ENCODE data around the gene CENPO. TPM values are rescaled to one million over a fixed set of nuclear protein-coding genes. Genes with fewer than 3 reads are reported as not detected.

CENPO gene
- total and polyA plus RNA-seq, 7 experiments from 2014 or later = 1.8 to 36.6 (median 5.8) TPM

GRCh38 chr2:24785671-24786321 lies 7.4 kb upstream of the CENPO start:
- Histone ChIP-seq H3K27ac (ENCODE audit: low read depth, low read length) (no peak overlapping the region), H3K4me3 (ENCODE audit: low read length) (no peak overlapping the region), H3K36me3 (ENCODE audit: control insufficient read depth in 2 of 3, insufficient read depth in 3 of 3, low read length in 3 of 3) (no peaks in the 10 kb centered on the region), H3K27me3 (ENCODE audit: control insufficient read depth in 2 of 2, insufficient read depth in 2 of 2, low read length in 2 of 2) (no peaks in the 10 kb centered on the region), H3K9me3 (ENCODE audit: control insufficient read depth in 2 of 3, low read length in 3 of 3) (no peaks in the 10 kb centered on the region), H3K4me1 (ENCODE audit: control insufficient read depth in 2 of 2, insufficient read depth in 2 of 2, low read length in 2 of 2) (no peaks in the 10 kb centered on the region)
- ChIA-PET CTCF (no interaction called here), POLR2A (no interaction called here)
- Mint-ChIP-seq H3K4me3 (no peak overlapping the region), H3K27ac (no peak overlapping the region), H3K27me3 (peaks cover 3 to 9% (median 7%) of the 10 kb centered on the region in 5 donors), H3K9me3 (peaks cover 0 to 3% (median 0%) of the 10 kb centered on the region in 11 donors), H3K36me3 (peaks cover 0 to 18% (median 5%) of the 10 kb centered on the region in 5 donors), H3K4me1 (peaks cover 0 to 11% (median 0%) of the 10 kb centered on the region in 7 donors)
- DNase-seq (no peak), ATAC-seq (peak; percentile 73)
- intact Hi-C loops (cut with micrococcal nuclease) = no loop called here

GRCh38 chr2:24787532-24787931 lies 5.7 kb upstream of the CENPO start:
- Histone ChIP-seq H3K36me3 (ENCODE audit: control insufficient read depth in 2 of 3, insufficient read depth in 3 of 3, low read length in 3 of 3) (no peaks in the 10 kb centered on the region), H3K4me1 (ENCODE audit: control insufficient read depth in 2 of 2, insufficient read depth in 2 of 2, low read length in 2 of 2) (peaks cover 0 to 3% of the 10 kb centered on the region in 2 donors), H3K4me3 (ENCODE audit: low read length) (no peak overlapping the region), H3K27me3 (ENCODE audit: control insufficient read depth in 2 of 2, insufficient read depth in 2 of 2, low read length in 2 of 2) (no peaks in the 10 kb centered on the region), H3K9me3 (ENCODE audit: control insufficient read depth in 2 of 3, low read length in 3 of 3) (no peaks in the 10 kb centered on the region), H3K27ac (ENCODE audit: low read depth, low read length) (no peak overlapping the region)
- intact Hi-C loops (cut with micrococcal nuclease) = no loop called here
- no peak for ATAC-seq
- peaks cover 0 to 18% (median 5%) of the 10 kb centered on the region in 5 donors for H3K36me3 Mint-ChIP-seq
- no peak overlapping the region for H3K27ac Mint-ChIP-seq
- H3K4me3 Mint-ChIP-seq = no peak overlapping the region
- peaks cover 0 to 7% (median 4%) of the 10 kb centered on the region in 5 donors for H3K27me3 Mint-ChIP-seq
- POLR2A ChIA-PET = no interaction called here
- peaks cover 4 to 13% (median 4%) of the 10 kb centered on the region in 7 donors for H3K4me1 Mint-ChIP-seq
- no peak for DNase-seq
- H3K9me3 Mint-ChIP-seq = peaks cover 0 to 3% (median 0%) of the 10 kb centered on the region in 11 donors
- CTCF ChIA-PET = no interaction called here

GRCh38 chr2:24788816-24789215 lies 4.4 kb upstream of the CENPO start:
- ChIA-PET POLR2A (no interaction called here), CTCF (no interaction called here)
- Mint-ChIP-seq H3K27me3 (peaks cover 0 to 3% (median 0%) of the 10 kb centered on the region in 5 donors), H3K4me1 (peaks cover 5 to 14% (median 14%) of the 10 kb centered on the region in 7 donors), H3K27ac (no peak overlapping the region), H3K9me3 (peaks cover 0 to 5% (median 0%) of the 10 kb centered on the region in 11 donors), H3K36me3 (peaks cover 0 to 18% (median 5%) of the 10 kb centered on the region in 5 donors), H3K4me3 (no peak overlapping the region)
- DNase-seq (no peak), ATAC-seq (no peak)
- Histone ChIP-seq H3K4me3 (ENCODE audit: low read length) (no peak overlapping the region), H3K9me3 (ENCODE audit: control insufficient read depth in 2 of 3, low read length in 3 of 3) (no peaks in the 10 kb centered on the region), H3K4me1 (ENCODE audit: control insufficient read depth in 2 of 2, insufficient read depth in 2 of 2, low read length in 2 of 2) (peaks cover 2 to 6% of the 10 kb centered on the region in 2 donors), H3K27ac (ENCODE audit: low read depth, low read length) (no peak overlapping the region), H3K36me3 (ENCODE audit: control insufficient read depth in 2 of 3, insufficient read depth in 3 of 3, low read length in 3 of 3) (peaks cover 0 to 5% (median 0%) of the 10 kb centered on the region in 3 experiments), H3K27me3 (ENCODE audit: control insufficient read depth in 2 of 2, insufficient read depth in 2 of 2, low read length in 2 of 2) (no peaks in the 10 kb centered on the region)
- intact Hi-C loops (cut with micrococcal nuclease) = no loop called here

GRCh38 chr2:24791452-24791851 lies 1.8 kb upstream of the CENPO start:
- CTCF ChIA-PET = no interaction called here
- H3K36me3 Mint-ChIP-seq = peaks cover 0 to 20% (median 5%) of the 10 kb centered on the region in 5 donors
- no peaks in the 10 kb centered on the region for H3K27me3 ChIP-seq (ENCODE audit: control insufficient read depth in 2 of 2, insufficient read depth in 2 of 2, low read length in 2 of 2)
- H3K27ac ChIP-seq (ENCODE audit: low read depth, low read length) = no peak overlapping the region
- no peaks in the 10 kb centered on the region for H3K27me3 Mint-ChIP-seq
- no peak overlapping the region for H3K4me3 Mint-ChIP-seq
- ATAC-seq (no peak), DNase-seq (no peak)
- H3K4me3 ChIP-seq (ENCODE audit: low read length) = no peak overlapping the region
- no peak overlapping the region for H3K27ac Mint-ChIP-seq
- H3K36me3 ChIP-seq (ENCODE audit: control insufficient read depth in 2 of 3, insufficient read depth in 3 of 3, low read length in 3 of 3) = peaks cover 0 to 5% (median 0%) of the 10 kb centered on the region in 3 experiments
- peaks cover 6 to 10% of the 10 kb centered on the region in 2 donors for H3K4me1 ChIP-seq (ENCODE audit: control insufficient read depth in 2 of 2, insufficient read depth in 2 of 2, low read length in 2 of 2)
- H3K9me3 ChIP-seq (ENCODE audit: control insufficient read depth in 2 of 3, low read length in 3 of 3) = no peaks in the 10 kb centered on the region
- POLR2A ChIA-PET = interaction anchor here (1.4 kb wide), 1 partner anchor 19 kb away, joined by 4 read pairs; no protein-coding TSS in a partner anchor
- peaks cover 5 to 37% (median 20%) of the 10 kb centered on the region in 7 donors for H3K4me1 Mint-ChIP-seq
- intact Hi-C loops (cut with micrococcal nuclease) = loop anchor here (5.0 to 10.0 kb wide), 3 partner anchors 133 to 1086 kb away; partner anchors contain the start of genes ADCY3 (in 1 of the 2), ASXL2 (in 1 of the 2) and DTNB (in 1 of the 2)
- H3K9me3 Mint-ChIP-seq = peaks cover 0 to 4% (median 0%) of the 10 kb centered on the region in 11 donors

- POLR2A ChIA-PET = interaction anchor here (0.8 to 1.8 kb wide), 11 partner anchors 9 to 852 kb away, joined by 3 to 7 read pairs (median 4); partner anchors contain the start of genes ITSN2, NCOA1, SF3B6 and UBXN2A
- Histone ChIP-seq H3K27ac (ENCODE audit: low read depth, low read length) (peak overlapping the region; percentile 96), H3K4me1 (ENCODE audit: control insufficient read depth in 2 of 2, insufficient read depth in 2 of 2, low read length in 2 of 2) (peaks cover 6 to 10% of the 10 kb centered on the region in 2 donors), H3K4me3 (ENCODE audit: low read length) (peak overlapping the region; percentile 97), H3K36me3 (ENCODE audit: control insufficient read depth in 2 of 3, insufficient read depth in 3 of 3, low read length in 3 of 3) (peaks cover 0 to 5% (median 0%) of the 10 kb centered on the region in 3 experiments), H3K27me3 (ENCODE audit: control insufficient read depth in 2 of 2, insufficient read depth in 2 of 2, low read length in 2 of 2) (no peaks in the 10 kb centered on the region), H3K9me3 (ENCODE audit: control insufficient read depth in 2 of 3, low read length in 3 of 3) (no peaks in the 10 kb centered on the region)
- ATAC-seq (no peak), DNase-seq (no peak)
- intact Hi-C loops (cut with micrococcal nuclease) = loop anchor here (1.0 to 10.0 kb wide), 7 partner anchors 35 to 1086 kb away; partner anchors contain the start of genes ADCY3 (in 2 of the 2), ASXL2 (in 2 of the 2), DTNB (in 1 of the 2) and EFR3B (in 1 of the 2)
- H3K9me3 Mint-ChIP-seq = peaks cover 0 to 4% (median 0%) of the 10 kb centered on the region in 11 donors
- peaks cover 5 to 47% (median 20%) of the 10 kb centered on the region in 7 donors for H3K4me1 Mint-ChIP-seq
- CTCF ChIA-PET = interaction anchor here (1.7 kb wide), 1 partner anchor 35 kb away, joined by 4 read pairs; no protein-coding TSS in a partner anchor
- H3K27ac Mint-ChIP-seq = peak overlapping the region; percentile 99 to 100 (median 99)
- H3K36me3 Mint-ChIP-seq = peaks cover 0 to 27% (median 10%) of the 10 kb centered on the region in 5 donors
- peak overlapping the region; percentile 95 to 100 (median 98) for H3K4me3 Mint-ChIP-seq
- H3K27me3 Mint-ChIP-seq = no peaks in the 10 kb centered on the region
Measured at GRCh38 chr2:24792542-24792873, 717 bp upstream of the CENPO start.

- POLR2A ChIA-PET = interaction anchor here (1.4 to 1.8 kb wide), 3 partner anchors 434 to 853 kb away, joined by 4 to 7 read pairs (median 6); partner anchors contain the start of genes ITSN2 and UBXN2A
- H3K4me1 Mint-ChIP-seq = peaks cover 5 to 54% (median 20%) of the 10 kb centered on the region in 7 donors
- peak in 1 of 9 donors; percentile 25 for DNase-seq
Measured at GRCh38 chr2:24793761-24794435, 673 bp downstream of the CENPO start.

More at GRCh38 chr2:24793761-24794435, 673 bp downstream of the CENPO start:
- peak overlapping the region; percentile 96 for H3K27ac ChIP-seq (ENCODE audit: low read depth, low read length)
- no peaks in the 10 kb centered on the region for H3K27me3 ChIP-seq (ENCODE audit: control insufficient read depth in 2 of 2, insufficient read depth in 2 of 2, low read length in 2 of 2)
- H3K4me3 Mint-ChIP-seq = peak overlapping the region; percentile 95 to 100 (median 98)
- H3K4me3 ChIP-seq (ENCODE audit: low read length) = peak overlapping the region; percentile 97
- no peaks in the 10 kb centered on the region for H3K27me3 Mint-ChIP-seq
- intact Hi-C loops (cut with micrococcal nuclease) = loop anchor here (1.0 to 10.0 kb wide), 13 partner anchors 127 to 1551 kb away; partner anchors contain the start of genes ADCY3 (in 2 of the 2), ASXL2 (in 2 of the 2), DNAJC27 (in 2 of the 2) and EFR3B (in 2 of the 2)
- no peaks in the 10 kb centered on the region for H3K9me3 ChIP-seq (ENCODE audit: control insufficient read depth in 2 of 3, low read length in 3 of 3)
- CTCF ChIA-PET = interaction anchor here (1.7 kb wide), 1 partner anchor 34 kb away, joined by 4 read pairs; no protein-coding TSS in a partner anchor
- peaks cover 0 to 24% (median 19%) of the 10 kb centered on the region in 5 donors for H3K36me3 Mint-ChIP-seq
- H3K36me3 ChIP-seq (ENCODE audit: control insufficient read depth in 2 of 3, insufficient read depth in 3 of 3, low read length in 3 of 3) = peaks cover 0 to 5% (median 0%) of the 10 kb centered on the region in 3 experiments
- ATAC-seq = no peak
- peak overlapping the region in 8 of 9 donors; percentile 70 to 100 (median 99) for H3K27ac Mint-ChIP-seq
- H3K4me1 ChIP-seq (ENCODE audit: control insufficient read depth in 2 of 2, insufficient read depth in 2 of 2, low read length in 2 of 2) = peaks cover 6 to 10% of the 10 kb centered on the region in 2 donors
- peaks cover 0 to 3% (median 0%) of the 10 kb centered on the region in 11 donors for H3K9me3 Mint-ChIP-seq
